Measurements from ENCODE around the gene PDE7B.

DNA sequence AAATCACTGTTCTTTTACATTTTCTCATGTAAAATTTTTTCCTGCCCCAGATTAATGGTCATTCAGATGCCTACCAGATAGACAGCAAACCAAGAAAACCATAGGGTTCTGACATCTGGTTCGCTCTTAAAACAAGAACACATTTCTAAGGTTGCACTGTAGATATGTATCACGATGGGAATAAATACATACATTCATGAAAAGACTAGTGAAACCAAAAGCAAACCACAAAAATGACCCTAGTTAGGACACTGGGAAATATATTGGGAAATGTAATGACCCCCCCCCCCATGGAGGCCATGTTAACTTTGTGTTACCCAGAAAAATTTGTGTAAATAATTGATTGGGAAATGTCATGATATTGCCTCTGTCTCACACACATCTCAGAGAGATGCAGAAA, 361.1 kb downstream of the PDE7B start:
- TF ChIP-seq, protein P1, sequence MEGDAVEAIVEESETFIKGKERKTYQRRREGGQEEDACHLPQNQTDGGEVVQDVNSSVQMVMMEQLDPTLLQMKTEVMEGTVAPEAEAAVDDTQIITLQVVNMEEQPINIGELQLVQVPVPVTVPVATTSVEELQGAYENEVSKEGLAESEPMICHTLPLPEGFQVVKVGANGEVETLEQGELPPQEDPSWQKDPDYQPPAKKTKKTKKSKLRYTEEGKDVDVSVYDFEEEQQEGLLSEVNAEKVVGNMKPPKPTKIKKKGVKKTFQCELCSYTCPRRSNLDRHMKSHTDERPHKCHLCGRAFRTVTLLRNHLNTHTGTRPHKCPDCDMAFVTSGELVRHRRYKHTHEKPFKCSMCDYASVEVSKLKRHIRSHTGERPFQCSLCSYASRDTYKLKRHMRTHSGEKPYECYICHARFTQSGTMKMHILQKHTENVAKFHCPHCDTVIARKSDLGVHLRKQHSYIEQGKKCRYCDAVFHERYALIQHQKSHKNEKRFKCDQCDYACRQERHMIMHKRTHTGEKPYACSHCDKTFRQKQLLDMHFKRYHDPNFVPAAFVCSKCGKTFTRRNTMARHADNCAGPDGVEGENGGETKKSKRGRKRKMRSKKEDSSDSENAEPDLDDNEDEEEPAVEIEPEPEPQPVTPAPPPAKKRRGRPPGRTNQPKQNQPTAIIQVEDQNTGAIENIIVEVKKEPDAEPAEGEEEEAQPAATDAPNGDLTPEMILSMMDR (optimal IDR thresholded peaks at IDR 0.05 in 1 of 3, IDR thresholded peaks at IDR 0.05 in 1 of 3, conservative IDR thresholded peaks at IDR 0.05 in 1 of 3; ENCODE audit: extremely low read depth in 1 of 3, insufficient read depth in 2 of 3, low read length in 3 of 3): no peak
- no peak for TF ChIP-seq EZH2 (IDR thresholded peaks at IDR 0.05; ENCODE audit: low read length)
